ENCODE measurements around the gene ST3GAL4.
"Not testable (repeated sequence)": the region's sequence is repeated elsewhere in the genome, so short reads cannot be mapped to it uniquely, and the experiment has no call there.

Gene ST3GAL4

DNA sequence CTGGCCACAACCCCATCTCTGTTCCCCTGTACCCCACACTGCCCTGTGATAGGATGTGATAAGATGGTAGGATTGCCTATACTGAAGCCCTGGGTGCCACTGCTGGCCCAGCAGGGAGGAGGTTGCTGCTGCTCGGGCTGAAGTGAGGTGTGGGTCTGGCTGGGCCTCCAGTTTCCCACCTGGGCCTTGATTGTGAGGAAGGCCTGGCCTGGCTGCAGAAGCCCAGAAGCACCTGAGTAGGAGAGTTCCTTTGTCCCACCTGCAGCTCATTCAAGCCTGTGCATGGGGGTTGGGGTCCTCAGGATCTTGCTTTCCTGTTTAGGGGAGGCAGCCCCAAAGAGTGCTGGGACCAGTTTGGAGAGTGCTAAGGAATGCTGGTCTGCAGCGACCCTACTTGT is 3.3 kb downstream of the ST3GAL4 start:
- in situ Hi-C loops (cut with MboI; ENCODE audit: low pct_unique_long_range_greater_than_20kb, low sequenced_read_pairs) = no loop called here

DNA sequence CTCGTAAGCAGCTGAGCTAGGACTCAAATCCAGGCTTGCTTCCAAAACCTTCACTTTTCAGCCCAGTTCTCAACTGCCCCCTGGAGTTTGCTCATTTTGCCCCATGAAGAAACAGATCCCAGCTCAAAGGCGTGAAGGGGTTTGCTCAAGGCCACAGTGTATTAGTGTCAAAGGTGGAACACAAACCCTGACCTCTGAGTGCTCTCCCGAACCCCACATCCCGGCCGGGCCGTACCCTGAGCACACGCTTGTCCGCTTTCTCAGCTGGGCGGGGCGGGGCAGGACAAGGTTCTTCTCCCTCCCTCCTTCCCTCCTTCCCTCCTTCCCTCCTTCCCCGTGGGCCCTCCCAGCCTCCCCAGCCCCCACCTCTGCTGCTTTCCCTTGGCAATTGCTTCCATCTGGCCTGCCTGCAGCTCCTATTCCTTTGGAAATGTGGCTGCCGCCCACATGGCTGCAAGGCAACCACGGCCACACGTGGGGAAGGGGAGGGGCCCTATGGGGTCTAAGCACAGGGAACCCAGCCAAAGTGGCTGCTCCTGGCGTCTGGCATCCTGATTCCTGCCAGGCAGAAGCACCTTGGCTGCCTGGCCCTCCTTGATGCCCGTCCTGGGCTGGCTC is 4.1 kb downstream of the ST3GAL4 start:
- in situ Hi-C loops (cut with MboI; ENCODE audit: low pct_unique_long_range_greater_than_20kb, low sequenced_read_pairs) = no loop called here
- no peak for DNase-seq

More for the DNA sequence above, 3.3 kb downstream of the ST3GAL4 start:
- no peak for DNase-seq

DNA sequence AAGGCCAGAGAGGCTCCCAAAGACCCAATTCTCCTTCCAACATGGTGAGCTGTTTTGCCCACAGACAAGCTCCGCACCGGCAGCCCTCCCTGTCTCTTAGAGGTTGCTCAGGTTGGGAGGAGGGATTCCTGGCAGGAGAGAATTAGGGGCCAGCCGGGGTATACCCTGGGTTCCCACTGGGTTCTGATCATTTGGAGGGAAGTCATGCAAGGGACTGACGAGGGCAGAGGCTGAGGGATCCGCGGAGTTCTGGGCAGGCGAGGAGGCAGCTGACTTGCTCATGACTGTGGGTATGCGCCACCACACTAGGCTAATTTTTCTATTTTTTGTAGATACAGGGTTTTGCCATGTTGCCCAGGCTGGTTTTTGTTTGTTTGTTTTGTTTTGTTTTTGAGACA is 4.6 kb downstream of the ST3GAL4 start:
- in situ Hi-C loops (cut with MboI; ENCODE audit: low pct_unique_long_range_greater_than_20kb, low sequenced_read_pairs) = no loop called here
- no peak for DNase-seq

GRCh38 chr11:126361400-126361799 is 5.9 kb downstream of the ST3GAL4 start:
- in situ Hi-C loops (cut with MboI; ENCODE audit: low pct_unique_long_range_greater_than_20kb, low sequenced_read_pairs) = no loop called here

DNA sequence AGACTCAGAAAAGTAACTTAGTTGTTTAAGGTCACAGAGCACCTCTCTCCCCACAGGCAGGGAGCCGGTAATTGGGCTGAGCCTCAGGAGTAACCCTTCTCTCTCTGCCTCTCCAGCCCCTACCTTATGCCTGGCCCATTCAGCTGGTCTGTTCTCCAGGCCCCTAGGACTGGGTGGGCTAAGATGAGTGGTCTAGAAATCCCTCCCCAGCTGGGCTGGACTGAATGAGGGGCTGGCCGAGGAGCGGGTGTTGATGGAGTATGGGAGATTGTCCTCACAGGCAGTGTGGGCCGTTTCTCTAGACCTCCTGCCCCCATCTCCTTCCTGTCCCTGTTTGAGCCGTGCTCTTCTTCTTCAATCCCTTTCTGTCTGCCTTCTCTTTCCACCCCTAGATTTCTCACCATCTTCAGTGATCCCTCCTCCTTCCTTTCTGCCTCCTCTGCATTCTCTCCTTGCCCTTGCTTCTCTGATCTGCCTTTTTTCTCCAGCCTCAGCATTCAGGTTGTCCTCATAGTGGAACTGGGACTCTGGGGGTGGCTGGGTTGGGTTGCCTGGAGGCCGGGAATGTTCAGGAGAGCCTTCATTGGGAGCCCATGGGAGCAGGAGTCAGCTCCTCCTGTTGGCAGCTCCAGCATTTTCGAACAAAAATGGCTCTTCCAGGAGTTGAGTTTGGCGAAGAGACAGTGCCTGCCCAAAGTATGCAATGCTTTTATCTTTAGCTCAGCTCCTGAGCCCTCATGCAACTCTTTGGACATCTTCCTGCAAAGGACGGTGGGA is 7.6 kb downstream of the ST3GAL4 start:
- in situ Hi-C loops (cut with MboI; ENCODE audit: low pct_unique_long_range_greater_than_20kb, low sequenced_read_pairs) = no loop called here
- no peak for DNase-seq

More at GRCh38 chr11:126361400-126361799, 5.9 kb downstream of the ST3GAL4 start:
- DNase-seq = no peak

GRCh38 chr11:126363706-126364248 is 8.3 kb downstream of the ST3GAL4 start:
- in situ Hi-C loops (cut with MboI; ENCODE audit: low pct_unique_long_range_greater_than_20kb, low sequenced_read_pairs) = no loop called here
- no peak for DNase-seq

DNA sequence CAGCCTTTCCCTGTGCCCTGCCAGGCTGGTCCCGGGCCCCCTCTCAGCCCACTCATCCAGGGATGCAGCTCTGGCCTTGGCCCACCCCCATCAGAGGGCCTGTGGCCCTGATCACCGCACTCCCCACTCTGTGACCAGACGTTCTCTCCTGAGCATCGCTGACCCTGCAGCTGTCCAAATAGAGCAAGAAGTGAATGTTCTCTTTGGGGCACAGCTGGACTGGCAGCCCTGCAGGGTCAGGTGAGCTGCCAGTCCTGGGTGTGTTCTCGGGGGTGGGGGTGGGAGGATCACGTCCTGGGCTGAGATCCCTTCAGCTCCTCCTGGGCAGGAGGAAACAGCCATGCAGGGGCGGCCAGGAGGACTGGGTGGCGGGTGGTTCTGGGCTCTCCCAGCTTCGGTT is 9.2 kb downstream of the ST3GAL4 start:
- DNase-seq; in situ Hi-C loops (cut with MboI; ENCODE audit: low pct_unique_long_range_greater_than_20kb, low sequenced_read_pairs): not testable (repeated sequence)

DNA sequence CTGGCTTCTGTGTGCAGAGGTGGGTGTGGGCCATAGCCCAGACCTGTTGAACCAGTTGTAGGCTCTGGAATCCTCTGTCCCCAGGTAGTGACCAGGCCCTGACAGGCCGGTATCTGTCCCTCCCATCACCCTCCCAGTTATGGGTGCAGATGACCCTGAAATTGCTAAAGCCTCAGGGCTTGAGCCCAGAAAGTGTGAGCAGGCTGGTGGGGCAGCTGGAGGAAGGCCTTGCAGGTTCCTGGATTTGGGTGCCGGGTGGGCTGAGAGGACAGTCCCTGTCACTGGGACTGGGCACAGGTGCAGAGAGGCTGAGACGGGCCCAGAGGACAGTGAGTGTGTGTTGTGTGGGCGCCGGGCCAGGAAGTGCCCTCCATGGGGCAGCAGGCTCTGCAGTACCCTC is 10.0 kb downstream of the ST3GAL4 start:
- DNase-seq; in situ Hi-C loops (cut with MboI; ENCODE audit: low pct_unique_long_range_greater_than_20kb, low sequenced_read_pairs): not testable (repeated sequence)

- DNase-seq = no peak
- in situ Hi-C loops (cut with MboI; ENCODE audit: low pct_unique_long_range_greater_than_20kb, low sequenced_read_pairs) = no loop called here
Observed at GRCh38 chr11:126366064-126366822, 10.8 kb downstream of the ST3GAL4 start.

DNA sequence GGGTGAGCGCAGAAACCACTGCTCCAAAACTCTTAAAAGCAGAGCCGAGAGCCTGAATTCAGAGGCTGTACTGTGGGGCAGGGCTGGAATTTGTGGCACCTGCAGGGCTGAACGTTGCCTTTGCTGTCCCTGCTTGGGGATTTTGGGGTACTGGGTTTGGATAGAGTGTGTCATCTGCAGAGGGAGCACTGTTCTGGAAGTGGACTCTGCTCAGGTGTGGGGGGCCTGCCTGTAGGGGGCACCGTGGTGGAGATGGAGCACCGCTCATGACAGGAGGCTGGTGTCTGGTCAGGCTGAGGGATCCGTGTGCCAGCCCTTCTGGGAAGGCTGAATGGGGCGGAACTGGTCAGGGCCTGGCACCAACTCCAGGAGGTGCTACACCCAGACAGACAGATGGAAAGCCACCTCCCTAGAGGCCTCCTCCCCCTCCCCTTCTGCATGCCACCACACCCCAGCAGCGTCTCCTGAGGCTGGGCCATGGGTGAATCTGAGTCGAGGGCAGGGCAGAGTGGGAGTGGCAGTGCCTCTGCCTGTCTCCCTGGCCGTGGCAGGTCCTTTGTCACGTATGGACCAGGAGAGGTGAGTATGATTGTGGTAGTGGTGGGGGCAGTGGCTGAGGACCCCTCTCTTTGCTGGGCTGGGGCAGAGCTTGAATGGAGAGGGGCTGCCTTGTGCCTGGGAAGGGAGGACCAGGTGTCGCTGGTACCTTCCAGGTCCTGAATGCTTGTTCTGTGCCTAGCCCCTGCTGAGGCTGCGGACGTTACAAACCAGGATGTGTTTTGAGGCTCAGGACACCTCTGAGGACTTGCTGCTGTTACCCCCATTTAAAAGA is 11.6 kb downstream of the ST3GAL4 start:
- in situ Hi-C loops (cut with MboI; ENCODE audit: low pct_unique_long_range_greater_than_20kb, low sequenced_read_pairs); DNase-seq: not testable (repeated sequence)

DNA sequence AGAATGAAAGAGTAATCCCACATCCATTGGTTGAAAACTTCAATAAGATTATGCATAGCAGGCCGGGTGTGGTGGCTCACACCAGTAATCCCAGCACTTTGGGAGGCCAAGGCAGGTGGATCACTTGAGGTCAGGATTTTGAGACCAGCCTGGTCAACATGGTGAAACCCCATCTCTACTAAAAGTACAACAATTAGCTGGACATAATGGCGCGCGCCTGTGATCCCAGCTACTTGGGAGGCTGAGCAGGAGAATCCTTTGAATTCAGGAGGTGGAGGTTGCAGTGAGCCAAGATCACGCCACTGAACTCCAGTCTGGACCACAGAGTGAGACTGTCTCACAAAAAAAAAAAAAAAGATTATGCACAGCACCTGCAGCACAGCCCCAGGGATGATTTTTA is 12.3 kb downstream of the ST3GAL4 start:
- in situ Hi-C loops (cut with MboI; ENCODE audit: low pct_unique_long_range_greater_than_20kb, low sequenced_read_pairs) = not testable (repeated sequence)

GRCh38 chr11:126368336-126369119 is 13.0 kb downstream of the ST3GAL4 start:
- in situ Hi-C loops (cut with MboI; ENCODE audit: low pct_unique_long_range_greater_than_20kb, low sequenced_read_pairs) = not testable (repeated sequence)
- peak; percentile 72 for DNase-seq

More for the DNA sequence above, 12.3 kb downstream of the ST3GAL4 start:
- DNase-seq = not testable (repeated sequence)

- in situ Hi-C loops (cut with MboI; ENCODE audit: low pct_unique_long_range_greater_than_20kb, low sequenced_read_pairs) = no loop called here
- DNase-seq = no peak
Observed at GRCh38 chr11:126370016-126370415, 14.5 kb downstream of the ST3GAL4 start.

DNA sequence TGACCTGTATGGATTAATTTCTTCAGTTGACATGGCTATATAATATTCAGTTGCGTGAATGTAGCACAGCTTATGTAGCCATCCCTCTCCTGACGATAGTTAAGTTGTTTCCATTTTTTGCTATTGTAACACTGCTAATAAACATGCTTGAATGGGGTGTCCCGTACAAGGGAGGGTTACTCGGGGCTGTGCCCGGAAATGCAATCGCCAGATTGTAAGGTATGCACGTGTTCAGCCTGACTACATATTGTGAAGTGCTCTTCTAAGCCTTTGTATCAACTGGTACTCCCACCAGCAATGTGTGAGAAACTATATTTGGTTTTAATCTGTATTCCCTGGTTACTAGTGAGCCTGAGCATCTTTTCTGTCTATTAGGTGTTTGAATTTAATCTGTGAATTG is 16.1 kb downstream of the ST3GAL4 start:
- in situ Hi-C loops (cut with MboI; ENCODE audit: low pct_unique_long_range_greater_than_20kb, low sequenced_read_pairs) = no loop called here
- DNase-seq = no peak

- in situ Hi-C loops (cut with MboI; ENCODE audit: low pct_unique_long_range_greater_than_20kb, low sequenced_read_pairs); DNase-seq: not testable (repeated sequence)
Observed at GRCh38 chr11:126373389-126374066, 18.0 kb downstream of the ST3GAL4 start.

- in situ Hi-C loops (cut with MboI; ENCODE audit: low pct_unique_long_range_greater_than_20kb, low sequenced_read_pairs); DNase-seq: not testable (repeated sequence)
Observed at GRCh38 chr11:126374562-126375300, 19.2 kb downstream of the ST3GAL4 start.

DNA sequence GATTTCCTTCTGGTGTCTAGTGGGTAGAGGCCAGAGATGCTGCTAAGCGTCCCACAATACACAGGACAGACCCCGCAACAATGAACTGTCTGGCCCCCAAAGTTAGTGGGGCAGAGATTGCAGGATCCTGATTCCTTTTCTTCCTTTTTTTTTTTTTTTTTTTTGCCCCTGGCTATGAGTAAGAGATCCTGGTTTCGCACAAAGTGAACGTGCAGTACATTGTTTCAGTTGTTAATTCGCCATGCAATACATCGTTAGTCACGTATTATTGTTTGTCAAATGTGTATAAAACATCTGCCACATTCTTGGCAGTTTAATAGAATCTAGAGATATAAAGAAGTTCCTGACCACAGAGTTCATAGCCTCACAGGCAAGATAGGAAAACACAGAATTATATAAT is 20.2 kb downstream of the ST3GAL4 start:
- in situ Hi-C loops (cut with MboI; ENCODE audit: low pct_unique_long_range_greater_than_20kb, low sequenced_read_pairs) = no loop called here

More for the DNA sequence above, 20.2 kb downstream of the ST3GAL4 start:
- no peak for DNase-seq

Data from KBM-7 (cell line).